Common myeloid progenitor, CD34-positive (primary cell): Measurements from ENCODE around the gene PDGFRB.

Source experiments
- CTCF ChIA-PET: fragments of 350-600 bp; sonication (Branson Sonifier 250); formaldehyde crosslinking; loops from one replicate; lab custom pipeline; 2021; ENCODE audit warnings: antibody characterized with exemption; lab: Charles Lee
- POLR2A ChIA-PET: fragments of 350-600 bp; sonication (Branson Sonifier 250); formaldehyde crosslinking; loops from one replicate; lab custom pipeline; 2021; ENCODE audit warnings: antibody characterized with exemption; lab: Charles Lee
- DNase-seq, 3 donors: peaks; one replicate each; pipeline versions ENCODE4 v3.0.0 to v3.0.0-alpha.2; 2013
- H3K27ac ChIP-seq, 2 experiments: 1 replicate in 1 of 2; 2 replicates in 1 of 2; pipeline ENCODE4 v1.7.0; 2013; ENCODE audit warnings: inconsistent platforms in 2 of 2, low read length in 2 of 2, mild to moderate bottlenecking in 2 of 2, low read depth in 1 of 2, moderate library complexity in 1 of 2; ENCODE audit not compliant: severe bottlenecking in 2 of 2, insufficient read depth in 1 of 2, poor library complexity in 1 of 2
- H3K27me3 ChIP-seq, 5 experiments: replicated peaks in 2 of 5; 1 replicate in 3 of 5; 2 replicates in 2 of 5; pipeline versions ENCODE4 v1.6.1 to v1.7.0; 2013; ENCODE audit warnings: low read length in 4 of 5, mild to moderate bottlenecking in 2 of 5, moderate library complexity in 2 of 5, inconsistent platforms in 1 of 5; ENCODE audit not compliant: insufficient read depth in 5 of 5, control insufficient read depth in 4 of 5
- H3K36me3 ChIP-seq, 4 experiments: 1 replicate in 2 of 4; 2 replicates in 2 of 4; pipeline versions ENCODE4 v1.6.1 to v1.7.0; 2013; ENCODE audit warnings: low read length in 3 of 4, control low read depth in 1 of 4, mild to moderate bottlenecking in 1 of 4; ENCODE audit not compliant: control insufficient read depth in 4 of 4, insufficient read depth in 4 of 4
- H3K4me1 ChIP-seq, 4 experiments: 1 replicate in 3 of 4; 2 replicates in 1 of 4; pipeline versions ENCODE4 v1.6.1 to v1.7.1; 2013; ENCODE audit warnings: low read length in 3 of 4, mild to moderate bottlenecking in 3 of 4, control low read depth in 1 of 4, inconsistent platforms in 1 of 4, moderate library complexity in 1 of 4; ENCODE audit not compliant: control insufficient read depth in 4 of 4, insufficient read depth in 4 of 4; ENCODE audit errors: control extremely low read depth in 1 of 4
- H3K4me3 ChIP-seq, 7 experiments: 1 replicate in 4 of 7; 2 replicates in 3 of 7; pipeline versions ENCODE4 v1.5.1 to v1.7.0; 2013; ENCODE audit warnings: mild to moderate bottlenecking in 7 of 7, low read length in 6 of 7, moderate library complexity in 6 of 7, inconsistent platforms in 2 of 7, low read depth in 2 of 7, control low read depth in 1 of 7; ENCODE audit not compliant: insufficient read depth in 4 of 7, control insufficient read depth in 1 of 7; ENCODE audit errors: extremely low read depth in 1 of 7
- H3K9me3 ChIP-seq, 5 experiments: 1 replicate in 4 of 5; 2 replicates in 1 of 5; pipeline versions ENCODE4 v1.6.1 to v1.7.1; 2013; ENCODE audit warnings: low read length in 4 of 5, mild to moderate bottlenecking in 2 of 5, inconsistent platforms in 1 of 5, low read depth in 1 of 5, moderate library complexity in 1 of 5; ENCODE audit not compliant: control insufficient read depth in 4 of 5, insufficient read depth in 2 of 5; ENCODE audit errors: control extremely low read depth in 1 of 5
- WGBS: methylation state at CpG from one replicate; pipeline ENCODE4 v1.1.5; 2013; ENCODE audit not compliant: insufficient coverage; 5-methylcytosine and 5-hydroxymethylcytosine counted together

The PDGFRB gene

GRCh38 chr5:150129454-150129812 lies 26.2 kb downstream of the PDGFRB start:
- CTCF ChIA-PET, result interaction anchor here (1.5 to 8.9 kb wide), 8 partner anchors 11 to 311 kb away, joined by 3 to 104 read pairs (median 6); no protein-coding TSS in a partner anchor
- no peak for DNase-seq

GRCh38 chr5:150126921-150127265 lies 28.8 kb downstream of the PDGFRB start:
- Histone ChIP-seq H3K36me3 (no peaks in the 10 kb centered on the region), H3K27ac (no peak overlapping the region), H3K4me1 (peaks cover 0 to 19% (median 17%) of the 10 kb centered on the region in 4 experiments), H3K27me3 (no peaks in the 10 kb centered on the region), H3K4me3 (no peak overlapping the region), H3K9me3 (no peaks in the 10 kb centered on the region)
- POLR2A ChIA-PET, result no interaction called here
- WGBS, result 93% methylated on average over 5 of the region's 6 CpGs
- no peak for DNase-seq
- CTCF ChIA-PET, result interaction anchor here (0.9 to 8.9 kb wide), 8 partner anchors 9 to 139 kb away, joined by 3 to 104 read pairs (median 5); no protein-coding TSS in a partner anchor

More at GRCh38 chr5:150129454-150129812, 26.2 kb downstream of the PDGFRB start:
- 93% methylated on average over 7 of the region's 8 CpGs for WGBS
- Histone ChIP-seq H3K9me3 (no peaks in the 10 kb centered on the region), H3K27ac (no peak overlapping the region), H3K27me3 (no peaks in the 10 kb centered on the region), H3K36me3 (no peaks in the 10 kb centered on the region), H3K4me1 (peaks cover 0 to 20% (median 14%) of the 10 kb centered on the region in 4 experiments), H3K4me3 (no peak overlapping the region)
- POLR2A ChIA-PET, result no interaction called here

GRCh38 chr5:150126199-150126920 lies 29.3 kb downstream of the PDGFRB start:
- Histone ChIP-seq H3K27ac (no peak overlapping the region), H3K27me3 (no peaks in the 10 kb centered on the region), H3K4me3 (no peak overlapping the region), H3K4me1 (peaks cover 0 to 15% (median 13%) of the 10 kb centered on the region in 4 experiments), H3K9me3 (no peaks in the 10 kb centered on the region), H3K36me3 (no peaks in the 10 kb centered on the region)
- ChIA-PET POLR2A (no interaction called here), CTCF (interaction anchor here (0.9 to 8.9 kb wide), 9 partner anchors 10 to 139 kb away, joined by 3 to 104 read pairs (median 5); no protein-coding TSS in a partner anchor)
- DNase-seq, result no peak
- WGBS, result 98% methylated on average over 10 of the region's 10 CpGs

DNA sequence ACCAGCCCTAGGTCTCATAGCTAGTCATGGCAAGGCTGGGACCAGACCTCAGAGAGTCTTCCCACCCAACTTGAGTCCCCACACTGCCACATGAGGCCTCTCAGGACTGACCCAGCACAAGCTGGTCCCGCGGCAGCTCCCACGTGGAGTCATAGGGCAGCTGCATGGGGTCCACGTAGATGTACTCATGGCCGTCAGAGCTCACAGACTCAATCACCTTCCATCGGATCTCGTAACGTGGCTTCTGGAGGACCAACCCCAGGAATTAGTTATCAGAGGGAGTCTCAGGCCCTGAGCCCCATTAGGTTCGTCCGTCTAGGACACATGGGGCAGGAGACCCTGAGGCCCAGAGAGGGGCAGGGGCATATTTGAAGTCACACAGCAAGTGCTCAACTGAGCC lies 30.3 kb downstream of the PDGFRB start:
- Histone ChIP-seq H3K4me3 (no peak overlapping the region), H3K4me1 (peaks cover 0 to 15% (median 13%) of the 10 kb centered on the region in 4 experiments), H3K36me3 (no peaks in the 10 kb centered on the region), H3K27me3 (no peaks in the 10 kb centered on the region), H3K27ac (no peak overlapping the region), H3K9me3 (no peaks in the 10 kb centered on the region)
- WGBS, result 96% methylated on average over 10 of the region's 10 CpGs
- ChIA-PET POLR2A (no interaction called here), CTCF (interaction anchor here (0.6 to 8.9 kb wide), 8 partner anchors 10 to 120 kb away, joined by 3 to 104 read pairs (median 4); no protein-coding TSS in a partner anchor)
- DNase-seq, result no peak

DNA sequence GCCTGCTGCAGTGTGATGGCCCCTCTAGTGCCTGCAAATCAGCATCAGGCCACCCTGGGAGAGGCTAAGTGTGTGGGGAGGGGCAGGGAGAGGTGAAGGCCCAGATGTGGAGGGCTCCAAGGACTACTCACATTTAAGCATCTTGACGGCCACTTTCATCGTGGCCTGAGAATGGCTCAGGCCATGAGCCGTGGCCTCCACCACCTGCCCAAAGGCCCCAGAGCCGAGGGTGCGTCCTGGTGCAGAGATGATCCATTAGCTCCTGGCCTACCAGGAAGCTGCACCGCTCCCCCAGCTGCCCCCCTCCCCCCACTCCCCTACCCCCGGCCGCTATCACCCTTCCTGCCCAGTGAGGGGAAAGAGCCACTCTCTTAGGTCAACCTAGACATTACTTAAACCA lies 31.0 kb downstream of the PDGFRB start:
- CTCF ChIA-PET, result interaction anchor here (1.3 to 8.9 kb wide), 4 partner anchors 8 to 114 kb away, joined by 3 to 104 read pairs (median 10); no protein-coding TSS in a partner anchor
- no peak for DNase-seq
- 81% methylated on average over 3 of the region's 8 CpGs for WGBS
- Histone ChIP-seq H3K27ac (no peak overlapping the region), H3K4me3 (no peak overlapping the region), H3K36me3 (no peaks in the 10 kb centered on the region), H3K27me3 (no peaks in the 10 kb centered on the region), H3K9me3 (no peaks in the 10 kb centered on the region), H3K4me1 (peaks cover 0 to 15% (median 10%) of the 10 kb centered on the region in 4 experiments)
- POLR2A ChIA-PET, result no interaction called here

DNA sequence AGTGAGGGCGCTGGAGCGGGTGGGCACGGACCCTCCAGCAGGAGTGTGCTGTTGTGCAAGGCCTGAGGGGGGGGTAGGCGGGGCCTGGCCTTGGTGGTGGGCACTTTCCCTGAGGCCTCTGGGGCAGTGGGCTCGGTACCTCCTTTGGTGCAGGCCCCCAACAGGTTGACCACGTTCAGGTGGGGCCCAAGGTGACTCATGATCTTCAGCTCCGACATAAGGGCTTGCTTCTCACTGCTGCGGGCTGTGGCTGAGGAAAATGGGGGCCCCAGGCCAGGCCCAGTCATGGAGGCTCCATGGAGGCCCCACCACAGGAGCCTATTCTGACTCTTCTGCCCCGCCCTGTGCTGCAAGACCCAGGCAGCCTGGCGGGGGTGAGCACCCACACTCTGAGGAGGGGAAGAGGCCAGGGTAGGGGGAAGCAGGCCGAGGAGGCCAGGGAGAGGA lies 31.5 kb downstream of the PDGFRB start:
- Histone ChIP-seq H3K4me3 (no peak overlapping the region), H3K36me3 (no peaks in the 10 kb centered on the region), H3K9me3 (no peaks in the 10 kb centered on the region), H3K27ac (no peak overlapping the region), H3K27me3 (no peaks in the 10 kb centered on the region), H3K4me1 (peaks cover 0 to 15% (median 10%) of the 10 kb centered on the region in 4 experiments)
- ChIA-PET POLR2A (interaction anchor here (0.5 kb wide), 1 partner anchor 177 kb away, joined by 3 read pairs; no protein-coding TSS in a partner anchor), CTCF (interaction anchor here (0.7 to 9.6 kb wide), 8 partner anchors 8 to 122 kb away, joined by 3 to 70 read pairs (median 4); no protein-coding TSS in a partner anchor)
- WGBS, result 69% methylated on average over 4 of the region's 11 CpGs
- no peak for DNase-seq

GRCh38 chr5:150123542-150123941 lies 32.1 kb downstream of the PDGFRB start:
- H3K4me1 ChIP-seq, result peaks cover 0 to 15% (median 10%) of the 10 kb centered on the region in 4 experiments
- H3K9me3 ChIP-seq, result no peaks in the 10 kb centered on the region
- WGBS, result 100% methylated on average over 1 of the region's 4 CpGs
- no peak overlapping the region for H3K27ac ChIP-seq
- H3K4me3 ChIP-seq, result no peak overlapping the region
- ChIA-PET CTCF (interaction anchor here (0.7 to 9.6 kb wide), 13 partner anchors 9 to 121 kb away, joined by 3 to 70 read pairs (median 4); no protein-coding TSS in a partner anchor), POLR2A (interaction anchor here (0.5 kb wide), 1 partner anchor 176 kb away, joined by 3 read pairs; no protein-coding TSS in a partner anchor)
- DNase-seq, result peak in 2 of 3 donors; percentile 70 to 77
- H3K36me3 ChIP-seq, result no peaks in the 10 kb centered on the region
- no peaks in the 10 kb centered on the region for H3K27me3 ChIP-seq
